GM10847 (cell line): ENCODE data around the gene NAGS.

Experiments
- POLR2A ChIP-seq: IDR thresholded peaks from 2 replicates; pipeline ENCODE4 v1.6.1; 2011; ENCODE audit not compliant: insufficient read length; ENCODE audit errors: extremely low read depth

Gene NAGS

GRCh38 chr17:44004077-44004760, at the start of gene NAGS:
Gene NAGS (plus strand): TSS chr17:44004622. CDS start chr17:44004664, 42 bp downstream.
- TF ChIP-seq POLR2A = no peak

- no peak for TF ChIP-seq POLR2A
Measured at GRCh38 chr17:43956222-43956621, 48.2 kb upstream of the NAGS start.

- TF ChIP-seq POLR2A = no peak
Measured at GRCh38 chr17:43958748-43959352, 45.6 kb upstream of the NAGS start.

- no peak for TF ChIP-seq POLR2A
Measured at GRCh38 chr17:43961954-43962353, 42.5 kb upstream of the NAGS start.

- no peak for TF ChIP-seq POLR2A
Measured at GRCh38 chr17:43962479-43962878, 41.9 kb upstream of the NAGS start.

DNA sequence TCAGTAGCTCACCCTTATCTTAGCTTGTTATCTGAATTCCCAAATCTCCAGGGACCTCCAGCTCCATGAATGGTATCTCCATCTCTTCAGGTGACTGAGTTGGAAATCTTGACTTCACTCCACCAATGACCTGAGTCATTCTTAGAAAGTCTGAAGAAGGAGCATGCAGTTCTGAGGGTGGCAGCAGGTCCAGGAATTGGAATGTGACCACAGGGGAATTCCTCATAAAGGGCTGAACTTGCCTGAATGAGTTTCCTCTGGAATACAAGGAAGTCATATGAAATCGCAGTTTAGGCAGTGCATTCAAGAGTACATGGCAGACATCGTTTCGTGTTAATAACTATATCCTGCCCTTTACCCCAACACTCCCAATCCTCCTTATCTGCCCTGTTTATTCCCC, 38.1 kb upstream of the NAGS start:
- TF ChIP-seq POLR2A = no peak

GRCh38 chr17:43967251-43967875, 37.1 kb upstream of the NAGS start:
- no peak for TF ChIP-seq POLR2A

DNA sequence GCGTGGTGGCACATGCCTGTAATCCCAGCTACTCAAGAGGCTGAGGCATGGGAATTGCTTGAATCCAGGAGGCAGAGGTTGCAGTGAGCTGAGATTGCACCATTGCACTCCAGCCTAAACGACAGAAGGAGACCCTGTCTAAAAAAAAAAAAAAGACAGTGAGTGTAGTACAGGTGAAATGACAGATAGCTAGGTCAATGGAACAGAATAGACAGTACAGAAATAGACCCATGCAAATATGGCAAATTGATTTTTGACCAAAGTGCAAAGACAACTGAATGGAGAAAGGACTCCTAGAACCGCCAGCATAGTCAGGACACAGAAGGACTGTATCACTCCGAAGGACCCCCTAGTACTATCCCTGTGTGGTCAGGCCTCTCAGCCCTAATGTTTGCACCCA, 34.1 kb upstream of the NAGS start:
- no peak for TF ChIP-seq POLR2A

GRCh38 chr17:43974382-43975266, 29.8 kb upstream of the NAGS start:
- TF ChIP-seq POLR2A = no peak

- TF ChIP-seq POLR2A = no peak
Measured at GRCh38 chr17:43975898-43976297, 28.5 kb upstream of the NAGS start.

DNA sequence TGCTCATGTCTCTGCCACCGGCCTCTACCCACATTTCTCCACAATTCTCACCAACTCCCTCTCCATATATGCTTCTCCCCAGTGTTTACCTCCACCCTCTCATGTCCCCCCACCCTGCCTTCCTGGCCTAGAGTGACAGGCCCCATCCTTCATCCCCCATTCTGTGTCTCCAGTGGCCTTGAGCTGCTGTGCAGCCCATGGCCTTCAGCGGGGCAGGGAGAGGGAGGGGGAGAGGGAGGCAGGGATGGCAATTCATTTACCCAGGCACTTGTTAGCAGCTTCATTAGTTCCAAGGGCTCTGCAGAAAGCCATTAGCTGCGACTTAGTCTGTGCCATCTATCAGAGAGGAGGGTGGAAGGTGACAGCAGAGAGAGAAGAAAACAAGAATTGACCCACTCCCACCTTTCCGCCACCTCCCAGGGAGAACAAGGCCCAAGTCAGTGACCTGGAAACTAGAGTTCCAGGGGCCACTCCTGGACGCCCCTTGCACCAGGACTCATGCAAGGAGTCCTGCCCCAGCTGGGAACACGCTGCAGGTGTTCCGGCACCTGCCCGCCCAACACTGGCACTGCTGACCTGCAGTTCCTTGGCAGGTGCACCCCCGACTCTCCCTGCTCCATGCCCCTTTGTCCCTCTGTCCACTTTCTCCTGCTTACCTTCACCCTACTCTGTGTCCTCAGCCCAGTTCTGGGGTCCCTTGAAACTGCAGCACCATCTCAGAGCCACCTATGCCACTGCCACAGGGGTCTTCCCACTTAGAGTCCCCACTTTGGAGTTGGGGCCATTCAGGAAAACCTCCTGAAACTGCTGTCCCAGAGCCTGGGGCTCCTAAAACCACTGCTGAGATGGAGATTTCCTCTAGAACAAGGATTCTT, 27.2 kb upstream of the NAGS start:
- TF ChIP-seq POLR2A = no peak

DNA sequence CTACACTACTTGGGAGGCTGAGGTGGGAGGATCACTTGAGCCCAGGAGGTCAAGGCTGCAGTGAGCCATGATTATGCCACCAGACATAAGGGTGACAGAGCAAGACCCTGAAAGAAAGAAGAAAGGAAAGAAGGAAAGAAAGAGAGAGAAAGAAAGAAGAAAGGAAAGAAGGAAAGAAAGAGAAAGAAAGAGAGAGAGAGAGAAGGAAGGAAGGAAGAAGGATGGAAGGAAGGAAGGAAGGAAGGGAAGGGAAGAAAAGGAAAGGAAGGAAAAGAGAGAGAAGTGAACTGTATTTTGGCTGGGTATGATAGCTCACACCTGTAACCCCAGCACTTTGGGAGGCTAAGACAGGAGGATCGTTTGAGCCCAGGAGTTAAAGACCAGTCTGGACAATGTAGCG, 26.3 kb upstream of the NAGS start:
- TF ChIP-seq POLR2A = no peak

DNA sequence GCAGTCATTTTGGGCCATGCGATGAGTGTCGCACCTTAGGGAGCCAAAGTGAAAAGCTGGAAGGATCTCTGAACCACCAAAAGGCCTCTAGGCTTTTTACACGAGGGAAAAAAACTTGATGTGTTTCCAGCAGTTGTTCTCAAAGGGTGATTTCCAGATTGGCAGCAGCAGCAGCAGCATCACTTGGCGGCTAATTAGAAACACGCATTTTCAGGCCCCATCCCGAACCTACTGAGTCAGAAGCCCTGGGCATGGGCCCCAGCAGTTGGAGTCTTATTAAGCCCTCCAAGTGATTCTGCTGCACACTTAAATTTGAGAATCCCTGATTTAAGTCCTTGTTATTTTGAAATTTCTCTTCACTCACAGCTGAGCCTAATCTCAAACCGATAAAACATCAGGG, 25.4 kb upstream of the NAGS start:
- no peak for TF ChIP-seq POLR2A

GRCh38 chr17:43979671-43980070, 24.8 kb upstream of the NAGS start:
- no peak for TF ChIP-seq POLR2A

- no peak for TF ChIP-seq POLR2A
Measured at GRCh38 chr17:43982171-43982570, 22.3 kb upstream of the NAGS start.
